Measurements from ENCODE around the gene BRSK2.

The BRSK2 gene

GRCh38 chr11:1481861-1482441 lies 92.2 kb downstream of the BRSK2 start:
- no peak for TF ChIP-seq CTCF (conservative IDR thresholded peaks at IDR 0.05; ENCODE audit: low read length)
- DNase-seq (ENCODE audit: low read depth) = no peak
- H3K4me3 ChIP-seq (ENCODE audit: low read length) = no peak overlapping the region

GRCh38 chr11:1482581-1483444 lies 93.1 kb downstream of the BRSK2 start:
- H3K4me3 ChIP-seq (ENCODE audit: low read length) = no peak overlapping the region
- no peak for TF ChIP-seq CTCF (conservative IDR thresholded peaks at IDR 0.05; ENCODE audit: low read length)
- no peak for DNase-seq (ENCODE audit: low read depth)

GRCh38 chr11:1483445-1483961 lies 93.8 kb downstream of the BRSK2 start:
- DNase-seq (ENCODE audit: low read depth) = no peak

GRCh38 chr11:1484061-1484671 lies 94.4 kb downstream of the BRSK2 start:
- DNase-seq (ENCODE audit: low read depth) = no peak
- TF ChIP-seq CTCF (conservative IDR thresholded peaks at IDR 0.05; ENCODE audit: low read length) = no peak
- H3K4me3 ChIP-seq (ENCODE audit: low read length) = no peak overlapping the region

More at GRCh38 chr11:1483445-1483961, 93.8 kb downstream of the BRSK2 start:
- no peak for TF ChIP-seq CTCF (conservative IDR thresholded peaks at IDR 0.05; ENCODE audit: low read length)
- H3K4me3 ChIP-seq (ENCODE audit: low read length) = no peak overlapping the region

- DNase-seq (ENCODE audit: low read depth) = no peak
- no peak for TF ChIP-seq CTCF (conservative IDR thresholded peaks at IDR 0.05; ENCODE audit: low read length)
- no peak overlapping the region for H3K4me3 ChIP-seq (ENCODE audit: low read length)
These were observed 95.2 kb downstream of the BRSK2 start for GRCh38 chr11:1484695-1485503.

- no peak overlapping the region for H3K4me3 ChIP-seq (ENCODE audit: low read length)
- no peak for DNase-seq (ENCODE audit: low read depth)
- no peak for TF ChIP-seq CTCF (conservative IDR thresholded peaks at IDR 0.05; ENCODE audit: low read length)
These were observed 95.8 kb downstream of the BRSK2 start for GRCh38 chr11:1485504-1485885.

Measured in AG10803 (cell line).